Liver (tissue), 3 donors: ENCODE data around the gene RWDD1.

Experiments used
- EGR1 ChIP-seq, 2 donors: IDR thresholded peaks; 2 replicates each; pipeline ENCODE4 v1.6.1; 2016 to 2018; ENCODE audit warnings: antibody characterized with exemption in 2 of 2, low read depth in 2 of 2
- GABPA ChIP-seq, 2 donors: IDR thresholded peaks in 1 of 2; conservative IDR thresholded peaks in 1 of 2; 2 replicates each; pipeline ENCODE4 v1.6.1; 2016; ENCODE audit warnings: antibody characterized with exemption in 2 of 2, mild to moderate bottlenecking in 1 of 2, moderate library complexity in 1 of 2
- JUND ChIP-seq, 2 donors: IDR thresholded peaks; 2 replicates each; pipeline ENCODE4 v1.6.1; 2016; ENCODE audit warnings: antibody characterized with exemption in 2 of 2
- NR2F2 ChIP-seq: IDR thresholded peaks from 2 replicates; pipeline ENCODE4 v1.6.1; 2016; ENCODE audit warnings: antibody characterized with exemption
- RAD21 ChIP-seq, 2 donors: IDR thresholded peaks; 2 replicates each; pipeline ENCODE4 v1.6.1; 2016; ENCODE audit warnings: antibody characterized with exemption in 2 of 2, mild to moderate bottlenecking in 2 of 2
- TAF1 ChIP-seq: conservative IDR thresholded peaks from 2 replicates; pipeline ENCODE4 v1.6.1; 2016; ENCODE audit warnings: antibody characterized with exemption, mild to moderate bottlenecking
- YY1 ChIP-seq: IDR thresholded peaks from 2 replicates; pipeline ENCODE4 v1.6.1; 2016; ENCODE audit warnings: antibody characterized with exemption, mild to moderate bottlenecking
- TF ChIP-seq, protein P1 (sequence below): fragments of 150-350 bp; IDR thresholded peaks from 2 replicates; pipeline ENCODE4 v1.5.1; 2017; ENCODE audit warnings: improper control_type of control experiment, low read depth, low read length; ENCODE audit not compliant: missing input control
- TF ChIP-seq, protein P2 (sequence below): IDR thresholded peaks from 2 replicates; pipeline ENCODE4 v1.6.1; 2016; ENCODE audit warnings: antibody characterized with exemption
- TF ChIP-seq, protein P3 (sequence below): IDR thresholded peaks from 2 replicates; pipeline ENCODE4 v1.6.1; 2016; ENCODE audit warnings: antibody characterized with exemption, mild to moderate bottlenecking
- TF ChIP-seq, protein P4 (sequence below): IDR thresholded peaks from 2 replicates; pipeline ENCODE4 v1.6.1; 2016; ENCODE audit warnings: antibody characterized with exemption
- TF ChIP-seq, protein P5 (sequence below): IDR thresholded peaks from 2 replicates; pipeline ENCODE4 v1.6.1; 2016; ENCODE audit warnings: antibody characterized with exemption
- donor health status: healthy.
- donor health status: healthy.

DNA sequence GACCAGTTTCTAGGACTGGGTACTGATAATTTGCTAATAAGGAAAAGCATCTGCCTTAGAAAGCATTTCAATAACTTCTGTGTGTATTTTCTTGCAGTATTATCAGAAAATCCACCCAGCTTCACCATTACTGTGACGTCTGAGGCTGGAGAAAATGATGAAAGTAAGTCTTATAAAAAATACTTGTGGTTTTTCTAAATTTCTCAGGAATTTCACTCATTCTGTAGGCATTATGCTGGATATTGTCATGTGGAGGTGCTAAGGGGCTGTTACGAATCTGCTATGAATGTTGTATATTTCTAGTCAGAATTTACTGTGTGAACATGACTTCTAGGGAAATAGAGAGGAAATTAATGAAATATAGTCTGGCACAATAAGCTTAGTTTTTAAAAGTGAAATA, 8.9 kb downstream of the RWDD1 start:
- TF ChIP-seq TAF1 (no peak), RAD21 (IDR thresholded peaks at IDR 0.05) (no peak), YY1 (no peak), NR2F2 (no peak), GABPA (IDR thresholded peaks at IDR 0.05 in 1 of 2, conservative IDR thresholded peaks at IDR 0.05 in 1 of 2) (no peak), EGR1 (IDR thresholded peaks at IDR 0.05; ENCODE audit: low read depth in 2 of 2) (no peak), JUND (IDR thresholded peaks at IDR 0.05) (no peak)
- TF ChIP-seq, protein P1, sequence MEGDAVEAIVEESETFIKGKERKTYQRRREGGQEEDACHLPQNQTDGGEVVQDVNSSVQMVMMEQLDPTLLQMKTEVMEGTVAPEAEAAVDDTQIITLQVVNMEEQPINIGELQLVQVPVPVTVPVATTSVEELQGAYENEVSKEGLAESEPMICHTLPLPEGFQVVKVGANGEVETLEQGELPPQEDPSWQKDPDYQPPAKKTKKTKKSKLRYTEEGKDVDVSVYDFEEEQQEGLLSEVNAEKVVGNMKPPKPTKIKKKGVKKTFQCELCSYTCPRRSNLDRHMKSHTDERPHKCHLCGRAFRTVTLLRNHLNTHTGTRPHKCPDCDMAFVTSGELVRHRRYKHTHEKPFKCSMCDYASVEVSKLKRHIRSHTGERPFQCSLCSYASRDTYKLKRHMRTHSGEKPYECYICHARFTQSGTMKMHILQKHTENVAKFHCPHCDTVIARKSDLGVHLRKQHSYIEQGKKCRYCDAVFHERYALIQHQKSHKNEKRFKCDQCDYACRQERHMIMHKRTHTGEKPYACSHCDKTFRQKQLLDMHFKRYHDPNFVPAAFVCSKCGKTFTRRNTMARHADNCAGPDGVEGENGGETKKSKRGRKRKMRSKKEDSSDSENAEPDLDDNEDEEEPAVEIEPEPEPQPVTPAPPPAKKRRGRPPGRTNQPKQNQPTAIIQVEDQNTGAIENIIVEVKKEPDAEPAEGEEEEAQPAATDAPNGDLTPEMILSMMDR = no peak
- TF ChIP-seq, protein P2, sequence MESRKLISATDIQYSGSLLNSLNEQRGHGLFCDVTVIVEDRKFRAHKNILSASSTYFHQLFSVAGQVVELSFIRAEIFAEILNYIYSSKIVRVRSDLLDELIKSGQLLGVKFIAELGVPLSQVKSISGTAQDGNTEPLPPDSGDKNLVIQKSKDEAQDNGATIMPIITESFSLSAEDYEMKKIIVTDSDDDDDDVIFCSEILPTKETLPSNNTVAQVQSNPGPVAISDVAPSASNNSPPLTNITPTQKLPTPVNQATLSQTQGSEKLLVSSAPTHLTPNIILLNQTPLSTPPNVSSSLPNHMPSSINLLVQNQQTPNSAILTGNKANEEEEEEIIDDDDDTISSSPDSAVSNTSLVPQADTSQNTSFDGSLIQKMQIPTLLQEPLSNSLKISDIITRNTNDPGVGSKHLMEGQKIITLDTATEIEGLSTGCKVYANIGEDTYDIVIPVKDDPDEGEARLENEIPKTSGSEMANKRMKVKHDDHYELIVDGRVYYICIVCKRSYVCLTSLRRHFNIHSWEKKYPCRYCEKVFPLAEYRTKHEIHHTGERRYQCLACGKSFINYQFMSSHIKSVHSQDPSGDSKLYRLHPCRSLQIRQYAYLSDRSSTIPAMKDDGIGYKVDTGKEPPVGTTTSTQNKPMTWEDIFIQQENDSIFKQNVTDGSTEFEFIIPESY = no peak
- TF ChIP-seq, protein P3, sequence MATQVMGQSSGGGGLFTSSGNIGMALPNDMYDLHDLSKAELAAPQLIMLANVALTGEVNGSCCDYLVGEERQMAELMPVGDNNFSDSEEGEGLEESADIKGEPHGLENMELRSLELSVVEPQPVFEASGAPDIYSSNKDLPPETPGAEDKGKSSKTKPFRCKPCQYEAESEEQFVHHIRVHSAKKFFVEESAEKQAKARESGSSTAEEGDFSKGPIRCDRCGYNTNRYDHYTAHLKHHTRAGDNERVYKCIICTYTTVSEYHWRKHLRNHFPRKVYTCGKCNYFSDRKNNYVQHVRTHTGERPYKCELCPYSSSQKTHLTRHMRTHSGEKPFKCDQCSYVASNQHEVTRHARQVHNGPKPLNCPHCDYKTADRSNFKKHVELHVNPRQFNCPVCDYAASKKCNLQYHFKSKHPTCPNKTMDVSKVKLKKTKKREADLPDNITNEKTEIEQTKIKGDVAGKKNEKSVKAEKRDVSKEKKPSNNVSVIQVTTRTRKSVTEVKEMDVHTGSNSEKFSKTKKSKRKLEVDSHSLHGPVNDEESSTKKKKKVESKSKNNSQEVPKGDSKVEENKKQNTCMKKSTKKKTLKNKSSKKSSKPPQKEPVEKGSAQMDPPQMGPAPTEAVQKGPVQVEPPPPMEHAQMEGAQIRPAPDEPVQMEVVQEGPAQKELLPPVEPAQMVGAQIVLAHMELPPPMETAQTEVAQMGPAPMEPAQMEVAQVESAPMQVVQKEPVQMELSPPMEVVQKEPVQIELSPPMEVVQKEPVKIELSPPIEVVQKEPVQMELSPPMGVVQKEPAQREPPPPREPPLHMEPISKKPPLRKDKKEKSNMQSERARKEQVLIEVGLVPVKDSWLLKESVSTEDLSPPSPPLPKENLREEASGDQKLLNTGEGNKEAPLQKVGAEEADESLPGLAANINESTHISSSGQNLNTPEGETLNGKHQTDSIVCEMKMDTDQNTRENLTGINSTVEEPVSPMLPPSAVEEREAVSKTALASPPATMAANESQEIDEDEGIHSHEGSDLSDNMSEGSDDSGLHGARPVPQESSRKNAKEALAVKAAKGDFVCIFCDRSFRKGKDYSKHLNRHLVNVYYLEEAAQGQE = no peak
- TF ChIP-seq, protein P4, sequence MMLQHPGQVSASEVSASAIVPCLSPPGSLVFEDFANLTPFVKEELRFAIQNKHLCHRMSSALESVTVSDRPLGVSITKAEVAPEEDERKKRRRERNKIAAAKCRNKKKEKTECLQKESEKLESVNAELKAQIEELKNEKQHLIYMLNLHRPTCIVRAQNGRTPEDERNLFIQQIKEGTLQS = no peak
- TF ChIP-seq, protein P5, sequence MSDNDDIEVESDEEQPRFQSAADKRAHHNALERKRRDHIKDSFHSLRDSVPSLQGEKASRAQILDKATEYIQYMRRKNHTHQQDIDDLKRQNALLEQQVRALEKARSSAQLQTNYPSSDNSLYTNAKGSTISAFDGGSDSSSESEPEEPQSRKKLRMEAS = no peak
